GM15510 (cell line): ENCODE results near the gene CCL7.

ENCODE experiments used
- POLR2A ChIP-seq: IDR thresholded peaks from 3 replicates; pipeline ENCODE4 v1.6.1; 2011; ENCODE audit warnings: borderline replicate concordance; ENCODE audit not compliant: insufficient read length; ENCODE audit errors: extremely low read depth

Gene CCL7

DNA sequence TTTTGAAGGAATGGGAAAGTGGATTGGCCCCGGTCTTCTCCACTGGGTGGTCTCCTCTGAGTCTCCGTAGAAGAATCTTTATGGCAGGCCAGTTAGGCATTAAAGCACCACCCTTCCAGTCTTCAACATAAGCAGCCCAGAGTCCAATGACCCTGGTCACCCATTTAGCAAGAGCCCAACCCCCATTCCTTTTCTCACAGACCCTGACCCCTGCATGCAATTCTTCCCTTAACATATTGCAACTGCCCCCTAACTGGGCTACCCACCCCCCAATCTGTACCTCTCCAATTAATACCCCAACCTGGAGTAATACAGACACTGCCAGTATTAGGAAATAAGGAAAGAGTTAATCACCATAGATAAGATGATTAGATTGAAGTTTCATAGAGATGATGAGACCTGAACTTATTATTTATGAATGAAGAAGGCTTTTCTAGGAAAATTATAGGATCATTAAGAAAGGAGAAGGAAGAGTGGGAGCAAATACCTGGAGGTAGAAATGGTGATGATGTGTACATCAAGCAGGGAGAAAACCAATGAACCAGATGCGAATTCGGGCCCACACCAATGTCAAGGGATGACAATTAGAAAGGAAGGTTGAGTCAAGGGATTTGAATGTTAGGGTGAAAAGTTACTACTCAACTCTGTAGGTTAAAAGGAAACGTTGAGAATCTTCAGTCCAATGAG is 12.6 kb upstream of the CCL7 start:
- TF ChIP-seq POLR2A: no peak

DNA sequence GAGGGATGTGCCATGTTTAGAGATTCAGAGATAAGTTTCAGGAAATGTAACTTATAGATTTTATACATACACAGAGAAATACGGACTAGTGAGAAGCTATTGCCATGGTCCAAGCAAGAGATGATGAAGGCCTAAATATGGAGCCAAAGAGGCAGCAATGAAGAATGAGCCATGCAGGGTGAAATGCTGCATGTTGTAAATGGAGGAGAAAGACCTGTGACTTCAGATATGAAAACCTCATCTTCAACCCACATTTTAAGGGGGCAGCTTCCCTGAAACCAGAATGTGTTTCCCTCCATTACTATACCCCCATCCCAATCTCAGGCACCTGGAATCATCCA is 12.1 kb upstream of the CCL7 start:
- no peak for TF ChIP-seq POLR2A

DNA sequence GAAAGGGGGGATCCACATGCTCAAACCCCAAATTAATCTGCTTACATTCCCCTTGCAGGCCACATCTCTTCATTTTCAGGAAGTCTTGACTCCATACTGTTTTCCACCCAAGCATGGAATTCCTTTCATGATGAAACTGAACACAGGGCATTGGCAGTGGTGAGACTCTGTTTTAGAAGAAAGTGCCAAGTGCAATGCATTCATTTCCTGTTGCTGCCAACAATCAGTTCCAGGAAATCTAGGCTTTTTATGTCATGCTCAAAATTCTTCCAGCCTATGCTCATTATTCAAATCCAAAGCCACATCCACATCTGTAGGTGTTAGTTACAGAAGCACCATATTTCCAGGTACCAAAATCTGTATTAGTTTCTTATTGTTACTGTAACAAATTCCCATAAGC is 10.9 kb upstream of the CCL7 start:
- no peak for TF ChIP-seq POLR2A

DNA sequence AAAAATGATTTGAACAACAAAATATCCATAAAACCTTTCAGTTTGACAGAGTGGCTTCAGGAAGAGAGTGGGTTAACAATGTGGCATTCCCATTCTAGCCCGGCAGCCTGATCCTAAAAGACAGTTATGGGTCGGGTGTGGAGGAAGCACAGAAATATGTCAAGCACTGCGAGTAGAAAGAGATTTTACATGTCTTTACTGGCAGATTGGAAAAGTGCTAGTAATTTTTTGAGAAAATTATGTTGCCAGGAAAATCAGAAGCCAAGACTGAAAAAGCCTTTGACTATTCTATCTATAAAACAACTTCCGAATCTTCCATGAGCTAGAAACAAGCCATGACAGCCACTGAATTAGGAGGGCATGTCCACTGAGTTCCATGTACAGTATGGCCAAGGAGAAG is 9.2 kb upstream of the CCL7 start:
- no peak for TF ChIP-seq POLR2A

DNA sequence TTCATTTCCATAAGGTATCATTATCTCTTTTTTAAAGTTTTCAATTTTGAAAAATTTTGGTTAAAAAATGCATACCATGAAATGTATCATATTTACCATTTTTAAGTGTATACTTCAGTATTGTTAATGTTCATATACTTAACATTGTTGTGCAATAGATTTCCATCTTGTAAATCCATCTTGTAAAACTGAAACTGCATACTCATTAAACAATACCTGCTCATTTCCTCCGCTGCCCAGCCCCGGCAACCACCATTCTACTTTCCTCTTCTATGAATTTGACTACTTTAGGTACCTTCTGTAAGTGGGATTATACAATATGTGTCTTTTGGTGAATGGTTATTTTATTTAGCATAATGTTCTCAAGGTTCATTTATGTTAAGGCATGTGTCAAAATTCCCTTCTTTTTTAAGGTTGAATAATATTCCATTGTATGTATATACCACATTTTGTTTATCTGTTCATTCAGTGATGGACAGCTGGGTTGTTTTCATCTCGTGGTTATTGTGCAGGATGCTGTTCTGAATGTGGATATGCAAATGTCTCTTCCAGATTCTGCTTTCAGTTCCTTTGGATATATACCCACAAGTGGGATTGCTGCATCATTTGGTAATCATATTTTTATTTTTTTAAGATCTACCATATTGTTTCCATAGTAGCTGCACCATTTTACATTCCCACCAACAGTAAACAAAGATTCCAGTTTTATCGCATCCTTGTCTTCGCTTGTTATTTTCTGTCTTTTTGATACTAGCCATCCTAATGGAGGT is 8.3 kb upstream of the CCL7 start:
- TF ChIP-seq POLR2A: no peak

DNA sequence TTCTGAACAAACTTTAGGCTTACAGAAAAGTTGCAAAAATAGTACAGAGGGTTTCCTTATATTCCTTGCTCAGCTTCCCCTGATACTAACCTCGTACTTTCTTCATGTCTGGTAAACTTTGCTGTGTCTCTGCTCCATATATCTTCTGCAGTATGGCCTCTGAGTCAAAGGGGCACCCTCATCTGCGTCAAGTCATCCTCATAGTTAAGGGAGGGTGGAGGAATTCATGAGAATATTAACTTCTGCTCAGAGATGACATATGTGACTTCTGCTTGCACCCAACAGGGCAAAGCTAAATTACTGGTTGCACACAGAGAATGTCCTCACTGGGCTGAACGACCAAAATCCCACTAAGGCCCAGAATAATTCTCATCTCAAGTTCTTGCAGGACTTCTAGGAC is 4.3 kb upstream of the CCL7 start:
- no peak for TF ChIP-seq POLR2A

DNA sequence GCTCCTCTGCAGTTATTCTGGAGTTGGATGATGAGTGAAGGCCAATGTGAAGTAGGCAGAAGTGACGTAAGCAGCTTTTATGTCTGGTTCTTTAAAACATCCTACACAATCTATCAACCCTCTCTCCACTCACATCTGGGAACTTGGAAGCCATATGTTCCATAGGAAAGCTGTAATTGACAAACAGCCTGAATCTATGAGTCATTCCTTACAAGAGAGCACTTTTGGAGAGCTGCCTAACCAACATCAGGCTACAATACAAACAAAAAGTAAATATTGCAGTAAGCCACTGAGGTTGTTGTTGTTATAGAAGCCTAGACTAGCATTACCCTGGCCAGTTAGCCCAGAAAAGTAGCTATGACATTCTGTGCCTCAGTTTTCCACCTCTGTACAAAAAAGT is 5.9 kb downstream of the CCL7 start:
- no peak for TF ChIP-seq POLR2A

DNA sequence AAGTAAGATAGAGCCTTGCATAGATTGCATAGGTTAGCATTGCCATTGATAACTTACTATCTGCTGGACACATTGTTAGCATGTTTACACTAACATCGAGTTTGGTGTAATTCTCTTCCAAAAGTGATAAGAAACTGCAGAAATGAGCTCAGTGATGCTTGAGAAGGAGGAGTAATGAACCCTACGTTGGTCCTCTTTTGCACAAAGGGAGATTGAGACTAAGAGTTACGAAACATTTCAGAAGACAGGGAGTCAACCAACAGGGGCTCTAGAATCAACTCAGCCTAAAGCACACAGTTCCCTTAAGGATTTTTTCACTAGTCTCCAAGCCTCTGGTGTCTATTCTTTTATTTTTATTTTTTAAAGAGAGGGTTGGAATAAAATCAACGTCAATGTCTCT is 6.8 kb downstream of the CCL7 start:
- no peak for TF ChIP-seq POLR2A

DNA sequence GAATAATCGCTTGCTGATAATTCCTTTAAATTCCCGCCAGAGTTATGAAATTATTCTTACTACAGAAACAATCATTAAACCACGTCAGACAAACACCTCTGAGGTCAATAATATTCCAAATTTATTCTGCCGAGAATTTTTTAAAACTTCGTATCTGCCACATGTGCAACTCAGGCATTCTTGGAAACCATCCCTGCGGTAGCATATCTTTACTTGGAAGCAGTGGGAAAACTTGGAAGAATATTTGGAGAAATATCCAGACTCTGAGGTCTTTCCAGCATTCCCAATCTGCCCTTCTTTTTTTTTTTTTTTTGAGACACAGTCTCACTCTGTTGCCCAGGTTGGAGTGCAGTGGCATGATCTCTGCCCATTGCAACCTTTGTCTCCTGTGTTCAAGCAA is 13.6 kb downstream of the CCL7 start:
- TF ChIP-seq POLR2A: no peak

DNA sequence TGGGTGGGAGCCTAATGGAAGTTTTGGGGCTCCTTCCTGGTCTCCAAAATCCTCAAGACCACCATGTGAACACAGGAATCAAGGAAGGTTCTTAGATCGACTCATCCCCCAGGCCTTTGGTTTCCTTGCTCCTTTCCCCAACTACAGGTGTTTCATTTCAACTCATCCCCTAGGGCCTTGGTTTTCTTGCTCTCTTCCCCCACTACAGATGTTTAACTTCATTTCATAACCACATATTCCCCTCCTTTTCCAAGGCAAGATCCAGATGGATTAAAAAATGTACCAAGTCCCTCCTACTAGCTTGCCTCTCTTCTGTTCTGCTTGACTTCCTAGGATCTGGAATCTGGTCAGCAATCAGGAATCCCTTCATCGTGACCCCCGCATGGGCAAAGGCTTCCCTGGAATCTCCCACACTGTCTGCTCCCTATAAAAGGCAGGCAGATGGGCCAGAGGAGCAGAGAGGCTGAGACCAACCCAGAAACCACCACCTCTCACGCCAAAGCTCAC is 15.3 kb downstream of the CCL7 start, which contains the start of gene CCL11:
Gene CCL11 (plus strand): TSS at position 457 of the 507 bp plus-strand sequence. CDS start 67 bp downstream, outside the sequence.
- TF ChIP-seq POLR2A: no peak

DNA sequence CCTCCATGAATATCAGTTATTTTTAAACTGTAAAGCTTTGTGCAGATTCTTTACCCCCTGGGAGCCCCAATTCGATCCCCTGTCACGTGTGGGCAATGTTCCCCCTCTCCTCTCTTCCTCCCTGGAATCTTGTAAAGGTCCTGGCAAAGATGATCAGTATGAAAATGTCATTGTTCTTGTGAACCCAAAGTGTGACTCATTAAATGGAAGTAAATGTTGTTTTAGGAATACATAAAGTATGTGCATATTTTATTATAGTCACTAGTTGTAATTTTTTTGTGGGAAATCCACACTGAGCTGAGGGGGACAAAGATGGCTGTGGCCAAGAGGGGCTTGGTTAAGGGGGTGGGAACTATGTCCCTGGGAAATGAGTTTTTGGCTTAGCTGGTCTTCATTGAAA is 17.9 kb downstream of the CCL7 start:
- TF ChIP-seq POLR2A: no peak

DNA sequence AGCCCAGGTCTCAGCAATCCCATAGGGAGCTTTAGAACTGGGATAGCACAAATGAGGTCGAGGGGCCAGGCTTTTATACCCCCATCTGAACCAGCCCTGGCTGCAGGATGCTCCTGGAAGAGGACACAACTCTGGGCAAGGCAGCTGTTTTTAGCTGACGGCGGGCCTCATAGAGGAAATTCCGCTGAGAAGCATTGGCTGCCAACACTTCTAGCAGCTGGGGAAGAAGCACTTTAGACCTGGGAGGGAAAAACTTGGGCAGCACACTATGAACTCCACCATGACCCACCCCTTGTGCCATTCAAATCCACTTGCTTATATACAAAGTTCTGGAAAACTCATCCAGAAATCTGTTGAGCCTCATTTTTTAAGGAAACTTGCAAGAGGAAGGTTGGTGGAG is 20.6 kb downstream of the CCL7 start:
- no peak for TF ChIP-seq POLR2A

DNA sequence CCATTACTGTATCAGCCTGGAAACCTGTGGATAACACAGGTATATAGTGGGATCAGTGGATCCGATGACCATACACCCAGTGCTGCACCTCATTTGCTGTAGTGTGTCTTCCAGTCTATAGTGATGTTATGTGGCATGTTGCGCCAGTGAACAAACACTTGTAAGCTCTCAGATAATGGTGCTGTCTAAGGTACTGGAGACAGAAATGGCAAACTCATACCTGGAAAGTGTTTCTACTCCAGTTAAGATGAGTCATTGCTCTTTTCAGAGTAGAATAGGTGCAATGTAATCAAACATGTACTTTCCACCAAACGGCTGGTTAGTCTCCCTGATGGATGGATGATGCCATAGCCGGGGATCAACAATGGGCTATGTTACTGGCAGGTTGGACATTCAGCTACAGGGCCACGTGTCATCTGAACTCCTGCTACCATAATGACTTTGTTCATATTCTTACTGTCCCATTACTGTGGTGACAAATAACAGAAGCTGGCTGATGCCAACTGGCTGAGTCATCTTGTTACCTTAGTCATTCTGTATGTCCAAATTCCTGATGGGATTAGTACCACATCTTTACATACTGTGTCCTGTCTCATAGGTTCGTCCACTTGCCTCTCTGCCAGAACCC is 21.8 kb downstream of the CCL7 start:
- TF ChIP-seq POLR2A: no peak

DNA sequence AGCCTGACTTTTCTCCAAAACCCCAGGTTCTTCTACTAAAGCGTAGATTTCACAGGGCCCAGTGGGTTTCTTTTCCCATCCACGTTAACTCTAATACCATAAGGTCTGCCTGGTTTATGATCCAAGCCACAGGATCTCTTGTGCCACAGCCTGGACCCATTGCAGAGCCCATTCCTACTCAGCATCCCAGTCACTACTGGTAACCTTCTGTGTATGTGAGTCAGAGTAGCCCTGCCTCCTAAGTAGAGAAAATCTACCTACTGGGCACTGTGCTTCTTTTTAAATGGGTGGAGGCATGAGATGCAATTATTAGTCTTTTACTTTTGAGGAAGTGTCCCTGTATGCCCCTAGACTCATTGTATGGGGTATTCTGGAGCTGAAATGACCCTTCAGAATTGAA is 29.0 kb downstream of the CCL7 start:
- TF ChIP-seq POLR2A: no peak

DNA sequence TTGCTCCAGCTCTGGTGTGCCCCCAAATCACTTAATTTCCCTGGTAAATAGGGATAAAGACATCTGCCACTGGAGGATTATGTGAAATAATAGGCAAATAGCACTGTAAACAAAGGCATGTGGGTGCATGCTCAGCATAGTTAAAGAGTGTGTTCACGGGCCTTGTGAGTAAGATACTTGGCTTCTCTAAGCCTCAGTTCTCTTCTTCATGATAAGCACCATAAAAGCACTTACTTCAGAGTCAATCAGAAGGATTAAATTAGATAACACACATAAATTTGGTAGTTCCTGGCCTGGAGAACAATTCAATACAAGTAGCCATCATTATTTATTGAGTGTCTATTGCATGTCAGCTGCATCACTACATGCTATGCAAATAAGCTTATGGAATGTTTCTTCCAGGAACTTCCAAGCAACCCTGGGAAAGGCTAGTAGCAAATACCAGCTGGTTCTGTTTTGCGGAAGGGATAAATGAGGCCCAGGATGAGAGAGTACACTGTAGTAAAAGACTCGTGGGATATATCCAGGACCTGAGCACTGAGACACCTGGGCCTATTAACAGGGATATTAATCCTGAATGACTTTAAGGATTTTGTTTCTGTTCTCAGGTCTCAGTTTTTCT is 30.0 kb downstream of the CCL7 start:
- TF ChIP-seq POLR2A: no peak

DNA sequence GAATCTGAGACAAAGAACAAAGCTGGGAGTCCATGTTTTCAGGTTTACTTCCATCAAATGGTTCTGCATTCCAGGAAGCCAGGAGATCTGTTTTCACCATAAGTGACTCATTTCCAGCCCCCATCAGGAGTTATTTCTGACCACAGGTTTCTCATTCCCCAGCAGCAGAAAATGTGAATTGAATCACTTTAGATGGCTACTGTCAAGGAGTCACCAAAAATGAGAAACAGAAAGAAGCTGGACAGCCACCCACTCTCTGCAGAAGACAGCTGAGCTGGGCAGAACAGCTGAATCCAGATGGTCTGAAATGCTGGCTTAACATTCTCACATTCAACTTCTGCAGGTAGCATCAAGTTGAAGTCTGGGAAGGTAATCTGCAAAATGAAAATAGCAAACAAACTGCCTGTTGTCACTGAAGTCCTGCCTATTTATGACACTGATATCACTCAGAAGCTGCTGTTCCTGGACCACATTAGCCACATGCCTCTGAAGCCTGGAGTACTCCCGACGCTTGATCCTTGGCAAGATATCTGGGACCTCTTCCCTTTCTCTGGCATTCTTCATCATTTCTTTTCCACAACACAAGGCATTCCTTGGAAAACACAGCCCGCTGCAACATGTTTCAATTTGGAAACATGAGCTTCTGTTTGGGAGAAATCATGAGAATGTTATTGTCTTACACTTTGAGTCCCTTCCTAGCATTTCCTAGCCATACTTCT is 30.8 kb downstream of the CCL7 start:
- no peak for TF ChIP-seq POLR2A

DNA sequence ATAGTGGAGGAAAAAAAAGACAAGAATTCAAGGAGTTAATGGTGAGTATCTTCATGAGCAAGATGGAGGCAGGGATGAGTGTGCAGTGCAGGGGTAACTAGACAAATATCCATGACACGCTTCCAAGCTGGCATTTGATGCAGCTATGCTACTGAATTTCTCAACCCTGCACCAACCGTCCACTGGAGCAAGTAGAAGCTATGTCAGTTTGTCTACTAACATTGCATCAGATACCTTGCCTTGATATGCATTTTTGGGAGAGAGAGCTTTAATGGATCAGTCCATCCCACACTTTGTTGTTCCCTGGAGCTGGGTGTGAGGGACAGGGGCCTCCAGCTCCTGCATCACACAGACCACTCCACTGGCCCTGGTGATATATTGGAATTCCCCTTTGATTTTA is 32.0 kb downstream of the CCL7 start:
- no peak for TF ChIP-seq POLR2A
